GM12878 (cell line): Measurements from ENCODE around the gene MORF4L2. TPM values are rescaled to one million over a fixed set of nuclear protein-coding genes. Genes with fewer than 3 reads are reported as not detected.

Experiments
- ATAC-seq: fragments of 200-7000 bp; cut with Tn5 transposase; 3 replicates; pipeline ENCODE4 v1.9.1; 2020; ENCODE audit warnings: mild to moderate bottlenecking, moderate library complexity
- BruUV-seq: library from RNA; stranded (reverse); fragments of 400-500 nt; replicated peaks from 2 replicates; lab custom pipeline; 2021; lab: Mats Ljungman, UMichigan
- CTCF ChIA-PET: fragments of 300-600 bp; sonication (Branson Sonifier 250); formaldehyde crosslinking; extraction: SDS; loops from one replicate; lab custom pipeline; 2021; ENCODE audit warnings: inconsistent platforms; lab: Yijun Ruan, JAX
- POLR2A ChIA-PET: fragments of 350-600 bp; formaldehyde crosslinking; extraction: SDS; loops from one replicate; lab custom pipeline; 2021; ENCODE audit warnings: inconsistent platforms; lab: Charles Lee
- RAD21 ChIA-PET: fragments of 300-600 bp; sonication (Branson Sonifier 250); formaldehyde crosslinking; loops from one replicate; lab custom pipeline; 2023; ENCODE audit warnings: antibody characterized with exemption; ENCODE audit not compliant: unreplicated experiment; lab: Charles Lee
- SMC1A ChIA-PET: fragments of 300-600 bp; sonication (Branson Sonifier 250); formaldehyde crosslinking; loops from one replicate; lab custom pipeline; 2023; ENCODE audit not compliant: unreplicated experiment, uncharacterized antibody; lab: Charles Lee
- DNase-seq: peaks from one replicate; pipeline ENCODE4 v3.0.0-alpha.2; 2011; ENCODE audit warnings: low read depth, low spot score
- FAIRE-seq: peaks from 3 replicates; lab custom pipeline; 2011; peaks lifted over from hg19 to GRCh38; lab: Jason Lieb, UNC
- H2AFZ ChIP-seq: 2 replicates; pipeline ENCODE4 v1.6.0; 2011; ENCODE audit warnings: low read depth, low read length, control low read depth; ENCODE audit not compliant: control insufficient read depth
- H3K27ac ChIP-seq: 2 replicates; pipeline ENCODE4 v1.5.1; 2011; ENCODE audit warnings: control low read depth; ENCODE audit not compliant: control insufficient read depth, insufficient read depth
- H3K27me3 ChIP-seq, 2 experiments: replicated peaks in 1 of 2; 2 replicates each; pipeline versions ENCODE4 v1.6.0 to v1.6.1; 2011; ENCODE audit warnings: low read length in 1 of 2; ENCODE audit not compliant: control insufficient read depth in 2 of 2, insufficient read depth in 2 of 2
- H3K36me3 ChIP-seq, 2 experiments: 2 replicates each; pipeline ENCODE4 v1.5.1; 2011; ENCODE audit warnings: low read length in 1 of 2; ENCODE audit not compliant: control insufficient read depth in 2 of 2, insufficient read depth in 2 of 2
- H3K4me1 ChIP-seq: 2 replicates; pipeline ENCODE4 v1.6.1; 2011; ENCODE audit warnings: mild to moderate bottlenecking, low read length, moderate library complexity, mixed read lengths; ENCODE audit not compliant: control insufficient read depth, insufficient read depth
- H3K4me2 ChIP-seq: 2 replicates; pipeline ENCODE4 v1.6.0; 2011; ENCODE audit warnings: control low read depth; ENCODE audit not compliant: control insufficient read depth, insufficient read depth
- H3K4me3 ChIP-seq: fragments of 200-600 bp; sonication (generic); 2 replicates; pipeline ENCODE4 v1.5.1; 2016
- H3K79me2 ChIP-seq: 2 replicates; pipeline ENCODE4 v1.6.0; 2011; ENCODE audit warnings: low read length; ENCODE audit not compliant: control insufficient read depth, insufficient read depth
- H3K9ac ChIP-seq: 2 replicates; pipeline ENCODE4 v1.8.0; 2011; ENCODE audit warnings: low read length, control low read depth, mixed read lengths; ENCODE audit not compliant: control insufficient read depth, insufficient read depth
- H3K9me3 ChIP-seq: replicated peaks from 3 replicates; pipeline ENCODE4 v1.5.1; 2011; ENCODE audit warnings: mild to moderate bottlenecking, low read length; ENCODE audit not compliant: control insufficient read depth, insufficient read depth
- H4K20me1 ChIP-seq: 2 replicates; pipeline ENCODE4 v1.6.0; 2011; ENCODE audit not compliant: control insufficient read depth, insufficient read depth
- ATF2 ChIP-seq: IDR thresholded peaks from 2 replicates; pipeline ENCODE4 v1.6.1; 2012; ENCODE audit warnings: low read length, inconsistent platforms
- CEBPB ChIP-seq, 2 experiments: fragments of 150-350 bp in 1 of 2; IDR thresholded peaks; 2 replicates each; pipeline ENCODE4 v1.6.1; 2012 to 2014; ENCODE audit warnings: low read depth in 2 of 2, low read length in 2 of 2, borderline replicate concordance in 1 of 2, inconsistent platforms in 1 of 2
- CEBPZ ChIP-seq: fragments of 150-350 bp; IDR thresholded peaks from 2 replicates; pipeline ENCODE4 v1.6.1; 2016; ENCODE audit warnings: low read depth, low read length
- CHD2 ChIP-seq: IDR thresholded peaks from 2 replicates; pipeline ENCODE4 v1.6.1; 2011; ENCODE audit warnings: low read depth, low read length, improper control_type of control experiment, borderline replicate concordance
- HDGF ChIP-seq: fragments of 450-650 bp; IDR thresholded peaks from 2 replicates; pipeline ENCODE4 v1.6.1; 2016; ENCODE audit warnings: antibody characterized with exemption
- IKZF2 ChIP-seq, 2 experiments: fragments of 450-650 bp; IDR thresholded peaks; 2 replicates each; pipeline ENCODE4 v1.6.1; 2017; ENCODE audit warnings: mild to moderate bottlenecking in 2 of 2, moderate library complexity in 2 of 2
- MTA2 ChIP-seq: fragments of 450-650 bp; IDR thresholded peaks from 2 replicates; pipeline ENCODE4 v1.6.1; 2016; ENCODE audit warnings: low read depth, mild to moderate bottlenecking, moderate library complexity
- SREBF1 ChIP-seq: IDR thresholded peaks from 2 replicates; pipeline ENCODE4 v1.6.1; 2012; ENCODE audit warnings: mild to moderate bottlenecking, low read length
- SREBF2 ChIP-seq: IDR thresholded peaks from 2 replicates; pipeline ENCODE4 v1.6.1; 2012; ENCODE audit warnings: mild to moderate bottlenecking, low read length
- USF1 ChIP-seq: IDR thresholded peaks from 2 replicates; pipeline ENCODE4 v1.6.1; 2011; ENCODE audit warnings: borderline replicate concordance, low read depth, mild to moderate bottlenecking, moderate library complexity, mixed read lengths, low read length; ENCODE audit not compliant: insufficient read depth; ENCODE audit errors: extremely low read length
- ZNF592 ChIP-seq: fragments of 450-650 bp; IDR thresholded peaks from 2 replicates; pipeline ENCODE4 v1.6.1; 2017; ENCODE audit warnings: mild to moderate bottlenecking, moderate library complexity
- WGBS: methylation state at CpG from one replicate; pipeline ENCODE4 v1.1.6; 2016; ENCODE audit warnings: low lambda C conversion rate; ENCODE audit not compliant: insufficient replicate concordance, insufficient coverage; ENCODE audit errors: missing lambda C conversion rate; 5-methylcytosine and 5-hydroxymethylcytosine counted together
- in situ Hi-C: fragments of 300-500 bp; cut with MboI; formaldehyde crosslinking; loops from 9 replicates; pipeline ENCODE4 v1.14.3; 2018; ENCODE audit warnings: mixed read lengths
- intact Hi-C: fragments of 100-400 bp; cut with micrococcal nuclease; formaldehyde crosslinking; loops from one replicate; pipeline ENCODE4 v1.14.2; 2022; ENCODE audit not compliant: unreplicated experiment
- polyA plus RNA-seq, 11 experiments: library from polyadenylated mRNA; depleted of rRNA in 4 of 11; unstranded in 6 of 11; stranded (reverse) in 5 of 11; fragments of >200 nt; fragmentation: Nextera tagmentation in 4 of 11; fragmentation: Illumina TruSeq in 1 of 11; extraction: Ambion mirVana in 4 of 11; extraction: Trizol in 1 of 11; gene quantifications; 1 replicate in 1 of 11; 2 replicates in 10 of 11; pipeline versions ENCODE4 v1.2.1 to v1.2.3, GENCODE V29; 2011 to 2016; ENCODE audit warnings: inconsistent platforms in 2 of 11, missing spikeins in 2 of 11, low read depth in 1 of 11
- total RNA-seq, 4 experiments: library from RNA; depleted of rRNA in 3 of 4; stranded (reverse); fragments of >200 nt in 3 of 4; fragmentation: Illumina TruSeq in 1 of 4; extraction: Trizol in 1 of 4; gene quantifications; 2 replicates each; pipeline versions ENCODE4 v1.2.1 to v1.2.3, GENCODE V29; 2013 to 2021

The MORF4L2 gene
- total and polyA plus RNA-seq, 10 of the 15 experiments (the other 5 are each of a cell fraction or from before 2014, with no cell fraction given) = 118 to 311 (median 199) TPM

- TF ChIP-seq ZNF592 = no peak
Observed at GRCh38 chrX:103681443-103681842, 5.1 kb downstream of the MORF4L2 start (continued).

GRCh38 chrX:103678199-103678993, 8.1 kb downstream of the MORF4L2 start:
- Histone ChIP-seq H4K20me1 (no peaks in the 10 kb centered on the region), H3K4me3 (no peak overlapping the region), H3K36me3 (0 out of 4 replicates have a peak, but pooled peaks cover 0 to 3% of the 10 kb centered on the region in 2 experiments), H3K9ac (no peak overlapping the region), H3K79me2 (no peaks in the 10 kb centered on the region), H3K27ac (no peak overlapping the region), H2AFZ (no peak overlapping the region), H3K27me3 (no peaks in the 10 kb centered on the region), H3K4me1 (no peaks in the 10 kb centered on the region), H3K9me3 (no peaks in the 10 kb centered on the region), H3K4me2 (no peak overlapping the region)
- DNase-seq (no peak), ATAC-seq (no peak), FAIRE-seq (no peak)
- ChIA-PET SMC1A (interaction anchor here (0.6 to 0.7 kb wide), 2 partner anchors 520 to 627 kb away, joined by 3 read pairs; no protein-coding TSS in a partner anchor), CTCF (no interaction called here), RAD21 (no interaction called here), POLR2A (interaction anchor here (0.7 kb wide), 1 partner anchor 203 kb away, joined by 3 read pairs; no protein-coding TSS in a partner anchor)
- TF ChIP-seq CEBPZ = no peak
- TF ChIP-seq IKZF2 (IDR thresholded peaks at IDR 0.05) = no peak
- no peak for TF ChIP-seq SREBF2
- TF ChIP-seq ATF2 = no peak
- TF ChIP-seq CEBPB (IDR thresholded peaks at IDR 0.05; ENCODE audit: borderline replicate concordance in 1 of 2, low read depth in 2 of 2, low read length in 2 of 2) = no peak
- no peak for TF ChIP-seq USF1
- TF ChIP-seq MTA2 = no peak
- TF ChIP-seq CHD2 = no peak
- TF ChIP-seq SREBF1 = no peak
- TF ChIP-seq HDGF = no peak
- intact Hi-C loops = no loop called here
- in situ Hi-C loops = no loop called here
- BruUV-seq = no TSS peak
- 58% methylated on average over 5 of the region's 5 CpGs for WGBS
